Activated CD8-positive, alpha-beta memory T cell treated with anti-CD3 and anti-CD28 coated beads, Interleukin-2, amount 50 U/mL, for 1 hour (primary cell): ENCODE data around the gene ADGRG7.
"Not testable (repeated sequence)": the region's sequence is repeated elsewhere in the genome, so short reads cannot be mapped to it uniquely, and the experiment has no call there.

ENCODE experiments used
- DNase-seq: peaks from one replicate; pipeline ENCODE4 v3.0.0-alpha.2; 2020; ENCODE audit errors: extremely low read depth

ADGRG7 gene

GRCh38 chr3:100645913-100646312, 36.5 kb downstream of the ADGRG7 start:
- DNase-seq, result no peak

- no peak for DNase-seq
These were observed 37.8 kb downstream of the ADGRG7 start for GRCh38 chr3:100647171-100647570.

GRCh38 chr3:100647657-100648056, 38.3 kb downstream of the ADGRG7 start:
- no peak for DNase-seq

GRCh38 chr3:100650651-100651619, 41.5 kb downstream of the ADGRG7 start:
- no peak for DNase-seq

GRCh38 chr3:100653604-100654294, 44.3 kb downstream of the ADGRG7 start:
- DNase-seq, result no peak

GRCh38 chr3:100656945-100657344, 47.5 kb downstream of the ADGRG7 start:
- DNase-seq, result no peak

- not testable (repeated sequence) for DNase-seq
These were observed 51.9 kb downstream of the ADGRG7 start for GRCh38 chr3:100661294-100661693.

GRCh38 chr3:100662113-100662823, 52.9 kb downstream of the ADGRG7 start:
- DNase-seq, result no peak

GRCh38 chr3:100665230-100665629, 55.8 kb downstream of the ADGRG7 start:
- DNase-seq, result no peak

GRCh38 chr3:100666699-100667098, 57.3 kb downstream of the ADGRG7 start:
- not testable (repeated sequence) for DNase-seq

- not testable (repeated sequence) for DNase-seq
These were observed 57.9 kb downstream of the ADGRG7 start for GRCh38 chr3:100667316-100667715.

GRCh38 chr3:100670995-100671394, 61.6 kb downstream of the ADGRG7 start:
- DNase-seq, result not testable (repeated sequence)

- no peak for DNase-seq
These were observed 72.1 kb downstream of the ADGRG7 start for GRCh38 chr3:100681496-100681895.

- no peak for DNase-seq
These were observed 72.9 kb downstream of the ADGRG7 start for GRCh38 chr3:100682056-100682853.

GRCh38 chr3:100682854-100683760, 73.7 kb downstream of the ADGRG7 start:
- no peak for DNase-seq

GRCh38 chr3:100693225-100693624, 83.8 kb downstream of the ADGRG7 start:
- DNase-seq, result no peak

- DNase-seq, result no peak
These were observed 86.3 kb downstream of the ADGRG7 start for GRCh38 chr3:100695696-100696095.

GRCh38 chr3:100696161-100696560, 86.8 kb downstream of the ADGRG7 start:
- no peak for DNase-seq

GRCh38 chr3:100697172-100697571, 87.8 kb downstream of the ADGRG7 start:
- DNase-seq, result no peak

- DNase-seq, result no peak
These were observed 88.4 kb downstream of the ADGRG7 start for GRCh38 chr3:100697723-100698285.
